Hepatocyte (in vitro differentiated cells): ENCODE data around the gene PKLR. TPM values are rescaled to one million over a fixed set of nuclear protein-coding genes. Genes with fewer than 3 reads are reported as not detected.
A peak's percentile ranks its signal among the peaks of the same experiment; 100 is the strongest.

Experiments
- DNase-seq: peaks from one replicate; pipeline ENCODE4 v3.0.0-alpha.2; 2016; ENCODE audit warnings: low spot score
- H2AFZ ChIP-seq: fragments of 200-600 bp; sonication (generic); 2 replicates; pipeline ENCODE4 v1.6.0; 2016; ENCODE audit warnings: antibody characterized with exemption, mild to moderate bottlenecking
- H3K27ac ChIP-seq: fragments of 200-600 bp; sonication (generic); 2 replicates; pipeline ENCODE4 v1.5.1; 2016; ENCODE audit warnings: mild to moderate bottlenecking
- H3K27me3 ChIP-seq: fragments of 200-600 bp; sonication (generic); 2 replicates; pipeline ENCODE4 v1.6.1; 2016
- H3K36me3 ChIP-seq: fragments of 200-600 bp; sonication (generic); replicated peaks from 2 replicates; pipeline ENCODE4 v1.5.1; 2016; ENCODE audit warnings: low read depth; ENCODE audit not compliant: insufficient read depth
- H3K4me1 ChIP-seq: fragments of 200-600 bp; sonication (generic); 2 replicates; pipeline ENCODE4 v1.5.1; 2016; ENCODE audit warnings: mild to moderate bottlenecking, moderate library complexity; ENCODE audit not compliant: insufficient read depth
- H3K4me2 ChIP-seq: fragments of 200-600 bp; sonication (generic); 2 replicates; pipeline ENCODE4 v1.6.0; 2016
- H3K4me3 ChIP-seq: fragments of 200-600 bp; sonication (generic); 2 replicates; pipeline ENCODE4 v1.5.1; 2016; ENCODE audit warnings: mild to moderate bottlenecking
- H3K79me2 ChIP-seq: fragments of 200-600 bp; sonication (generic); 2 replicates; pipeline ENCODE4 v1.6.0; 2017; ENCODE audit warnings: mild to moderate bottlenecking
- H3K9me2 ChIP-seq: fragments of 200-600 bp; sonication (generic); replicated peaks from 2 replicates; pipeline ENCODE4 v1.6.0; 2017; ENCODE audit warnings: mild to moderate bottlenecking; ENCODE audit not compliant: insufficient read depth
- H3K9me3 ChIP-seq: fragments of 200-600 bp; sonication (generic); 2 replicates; pipeline ENCODE4 v1.5.1; 2016; ENCODE audit warnings: low read depth, mild to moderate bottlenecking
- H4K20me1 ChIP-seq: fragments of 200-600 bp; sonication (generic); 2 replicates; pipeline ENCODE4 v1.6.0; 2016; ENCODE audit warnings: mild to moderate bottlenecking; ENCODE audit not compliant: insufficient read depth, poor library complexity, severe bottlenecking
- CTCF ChIP-seq: fragments of 200-600 bp; sonication (generic); IDR thresholded peaks from 2 replicates; pipeline ENCODE4 v1.5.1; 2016; ENCODE audit warnings: antibody characterized with exemption, mild to moderate bottlenecking; ENCODE audit not compliant: poor library complexity
- EZH2 ChIP-seq: fragments of 200-600 bp; sonication (generic); IDR thresholded peaks from 2 replicates; pipeline ENCODE4 v1.6.1; 2016; ENCODE audit warnings: antibody characterized with exemption, mild to moderate bottlenecking, borderline replicate concordance
- EZH2phosphoT487 ChIP-seq: fragments of 200-600 bp; sonication (generic); IDR thresholded peaks from one replicate; pipeline ENCODE4 v1.6.1; 2018; ENCODE audit warnings: antibody characterized with exemption, mild to moderate bottlenecking, low read depth, moderate library complexity; ENCODE audit not compliant: unreplicated experiment, severe bottlenecking
- WGBS: methylation state at CpG from one replicate; pipeline ENCODE4 v1.1.6; 2016; ENCODE audit warnings: low lambda C conversion rate; ENCODE audit errors: missing lambda C conversion rate; 5-methylcytosine and 5-hydroxymethylcytosine counted together
- polyA plus RNA-seq: library from polyadenylated mRNA; unstranded; fragments of >200 nt; fragmentation: Nextera tagmentation; extraction: Ambion mirVana; gene quantifications from 2 replicates; pipeline ENCODE4 v1.2.1, GENCODE V29; 2016
- total RNA-seq: library from RNA; depleted of rRNA; stranded (reverse); fragments of >200 nt; gene quantifications from 2 replicates; pipeline ENCODE4 v1.2.3, GENCODE V29; 2014

Gene PKLR
- total and polyA plus RNA-seq, 2 experiments from 2014 or later, result 10.9 to 13.3 TPM

GRCh38 chr1:155307247-155307740 is 6.1 kb upstream of the PKLR start:
- Histone ChIP-seq H3K4me2 (peak overlapping the region; percentile 54), H4K20me1 (peaks cover 3% of the 10 kb centered on the region), H3K79me2 (peaks cover 34% of the 10 kb centered on the region), H3K36me3 (no peaks in the 10 kb centered on the region), H3K27me3 (no peaks in the 10 kb centered on the region), H3K4me3 (no peak overlapping the region), H3K9me2 (no peaks in the 10 kb centered on the region), H3K9me3 (no peaks in the 10 kb centered on the region), H3K4me1 (peaks cover 17% of the 10 kb centered on the region), H3K27ac (peak overlapping the region; percentile 80), H2AFZ (no peak overlapping the region)
- WGBS, result 54% methylated on average over 6 of the region's 6 CpGs
- DNase-seq, result peak; percentile 41
- no peak for TF ChIP-seq EZH2phosphoT487
- peak; percentile 42 for TF ChIP-seq CTCF

- no peak overlapping the region for H2AFZ ChIP-seq
These were observed 4.7 kb upstream of the PKLR start for GRCh38 chr1:155305881-155306391.

GRCh38 chr1:155304558-155305063 is 3.4 kb upstream of the PKLR start:
- Histone ChIP-seq H2AFZ (no peak overlapping the region), H3K9me2 (no peaks in the 10 kb centered on the region), H3K4me3 (no peak overlapping the region), H3K4me1 (peaks cover 7% of the 10 kb centered on the region), H3K9me3 (no peaks in the 10 kb centered on the region), H4K20me1 (no peaks in the 10 kb centered on the region), H3K4me2 (no peak overlapping the region), H3K79me2 (peaks cover 7% of the 10 kb centered on the region), H3K27ac (no peak overlapping the region), H3K36me3 (no peaks in the 10 kb centered on the region), H3K27me3 (no peaks in the 10 kb centered on the region)
- DNase-seq, result no peak
- TF ChIP-seq EZH2phosphoT487 (no peak), CTCF (no peak)
- 88% methylated on average over 11 of the region's 11 CpGs for WGBS

More at GRCh38 chr1:155305881-155306391, 4.7 kb upstream of the PKLR start:
- H3K27me3 ChIP-seq, result no peaks in the 10 kb centered on the region
- 82% methylated on average over 7 of the region's 7 CpGs for WGBS
- peaks cover 19% of the 10 kb centered on the region for H3K4me1 ChIP-seq
- no peak overlapping the region for H3K27ac ChIP-seq
- TF ChIP-seq EZH2 (no peak), CTCF (no peak), EZH2phosphoT487 (no peak)
- DNase-seq, result no peak
- no peaks in the 10 kb centered on the region for H3K36me3 ChIP-seq
- H3K4me3 ChIP-seq, result no peak overlapping the region
- H3K9me2 ChIP-seq, result no peaks in the 10 kb centered on the region
- H4K20me1 ChIP-seq, result no peaks in the 10 kb centered on the region
- no peaks in the 10 kb centered on the region for H3K9me3 ChIP-seq
- no peak overlapping the region for H3K4me2 ChIP-seq
- peaks cover 21% of the 10 kb centered on the region for H3K79me2 ChIP-seq
